Gastrocnemius medialis (tissue), 4 donors: ENCODE measurements around the gene ZNF197. TPM values are rescaled to one million over a fixed set of nuclear protein-coding genes. Genes with fewer than 3 reads are reported as not detected.

Source experiments
- ATAC-seq, 2 donors: fragments of 150-250 bp; one replicate each; pipeline ENCODE4 v1.9.1; 2016
- DNase-seq, 2 donors: peaks; one replicate each; pipeline ENCODE4 v3.0.0-alpha.2; 2019
- H3K27ac ChIP-seq, 4 donors: fragments of 200-600 bp; sonication (generic); 1 replicate in 1 of 4; 2 replicates in 3 of 4; pipeline ENCODE4 v1.5.1; 2016 to 2018; ENCODE audit warnings: mild to moderate bottlenecking in 2 of 4, moderate library complexity in 1 of 4
- H3K27me3 ChIP-seq, 3 donors: fragments of 200-600 bp; sonication (generic) in 2 of 3; 1 replicate in 1 of 3; 2 replicates in 2 of 3; pipeline versions ENCODE4 v1.5.1 to v1.6.0; 2016 to 2019; ENCODE audit warnings: mild to moderate bottlenecking in 1 of 3, moderate library complexity in 1 of 3
- H3K36me3 ChIP-seq, 2 donors: fragments of 200-600 bp; sonication (generic) in 1 of 2; one replicate each; pipeline ENCODE4 v1.5.1; 2017 to 2018
- H3K4me1 ChIP-seq, 2 donors: fragments of 200-600 bp; sonication (generic) in 1 of 2; one replicate each; pipeline ENCODE4 v1.5.1; 2016 to 2017; ENCODE audit warnings: mild to moderate bottlenecking in 2 of 2
- H3K4me3 ChIP-seq, 4 donors: fragments of 200-600 bp; sonication (generic) in 3 of 4; 1 replicate in 1 of 4; 2 replicates in 3 of 4; pipeline ENCODE4 v1.5.1; 2016 to 2019; ENCODE audit warnings: mild to moderate bottlenecking in 2 of 4
- H3K9me3 ChIP-seq, 3 donors: fragments of 200-600 bp; sonication (generic) in 2 of 3; 1 replicate in 1 of 3; 2 replicates in 2 of 3; pipeline ENCODE4 v1.5.1; 2016 to 2019
- CTCF ChIP-seq, 5 experiments: fragments of 450-650 bp in 3 of 5; fragments of 200-600 bp in 2 of 5; sonication (generic) in 2 of 5; IDR thresholded peaks in 4 of 5; conservative IDR thresholded peaks in 1 of 5; 1 replicate in 4 of 5; 2 replicates in 1 of 5; pipeline ENCODE4 v1.5.1; 2016 to 2019; ENCODE audit warnings: antibody characterized with exemption in 5 of 5, mild to moderate bottlenecking in 3 of 5, moderate library complexity in 3 of 5
- POLR2A ChIP-seq, 2 donors: fragments of 450-650 bp; IDR thresholded peaks; one replicate each; pipeline ENCODE4 v1.6.1; 2017; ENCODE audit warnings: antibody characterized with exemption in 2 of 2, mild to moderate bottlenecking in 2 of 2, moderate library complexity in 2 of 2
- in situ Hi-C, 4 donors: fragments of 200-750 bp; cut with MboI; loops; one replicate each; pipeline versions ENCODE4 v1.15.0 to v1.8.0; 2017; ENCODE audit warnings: low sequenced_read_pairs in 4 of 4
- intact Hi-C: fragments of 100-400 bp; cut with DNase I; formaldehyde crosslinking; loops from one replicate; pipeline ENCODE4 v1.15.1; 2023; ENCODE audit warnings: low total_unique reads
- total RNA-seq, 4 donors: library from RNA; depleted of rRNA; stranded (reverse); fragments of >200 nt; gene quantifications; one replicate each; pipeline versions ENCODE4 v1.1.0 to v1.2.3, GENCODE V29; 2016

ZNF197 gene
- total RNA-seq, 4 donors from 2014 or later: 14.3 to 21.5 (median 19.6) TPM

GRCh38 chr3:44685128-44685800, 60.4 kb downstream of the ZNF197 start:
- in situ Hi-C loops: no loop called here
- Histone ChIP-seq H3K27ac (peak overlapping the region in 1 of 4 donors; percentile 34), H3K4me3 (peak overlapping the region; percentile 60 to 78 (median 71)), H3K27me3 (peaks cover 0 to 9% (median 7%) of the 10 kb centered on the region in 3 donors), H3K36me3 (no peaks in the 10 kb centered on the region), H3K4me1 (peaks cover 4 to 5% of the 10 kb centered on the region in 2 donors), H3K9me3 (no peaks in the 10 kb centered on the region)
- TF ChIP-seq CTCF (IDR thresholded peaks at IDR 0.05 in 4 of 5, conservative IDR thresholded peaks at IDR 0.05 in 1 of 5) (no peak), POLR2A (IDR thresholded peaks at IDR 0.05) (no peak)
- DNase-seq (peak; percentile 7 to 29), ATAC-seq (no peak)
- intact Hi-C loops: no loop called here

- in situ Hi-C loops (no loop called here), intact Hi-C loops (no loop called here)
- H3K27ac ChIP-seq: no peak overlapping the region
Measured at GRCh38 chr3:44687898-44688297, 63.1 kb downstream of the ZNF197 start.

More at GRCh38 chr3:44687898-44688297, 63.1 kb downstream of the ZNF197 start:
- TF ChIP-seq CTCF (IDR thresholded peaks at IDR 0.05 in 4 of 5, conservative IDR thresholded peaks at IDR 0.05 in 1 of 5) (no peak), POLR2A (IDR thresholded peaks at IDR 0.05) (no peak)
- no peaks in the 10 kb centered on the region for H3K36me3 ChIP-seq
- peaks cover 0 to 9% (median 7%) of the 10 kb centered on the region in 3 donors for H3K27me3 ChIP-seq
- H3K9me3 ChIP-seq: no peaks in the 10 kb centered on the region
- no peak for DNase-seq
- no peak for ATAC-seq
- H3K4me3 ChIP-seq: no peak overlapping the region
- H3K4me1 ChIP-seq: peaks cover 4 to 5% of the 10 kb centered on the region in 2 donors

Other genes with a start within 250 kb of the ZNF197 start
- gene ZNF445, start 147.4 kb upstream of the ZNF197 start, total RNA-seq: 1 to 10 TPM; 3.6 to 6.2 (median 3.8) TPM
- gene ZKSCAN7, start 69.8 kb upstream of the ZNF197 start, total RNA-seq: 1 to 10 TPM; 1.0 to 1.6 (median 1.4) TPM
- under 1 TPM; 0.13 to 0.39 (median 0.28) TPM for gene ZNF660, start 40.1 kb upstream of the ZNF197 start, total RNA-seq
- 1 to 10 TPM; 2.6 to 8.1 (median 5.3) TPM for gene ZNF35, start 23.7 kb downstream of the ZNF197 start, total RNA-seq
- gene ZNF502, start 87.6 kb downstream of the ZNF197 start, total RNA-seq: 1 to 10 TPM; 1.8 to 4.8 (median 1.9) TPM
- 1 to 10 TPM in 3 of 4 donors, under 1 TPM in 1; 0.92 to 4.7 (median 1.4) TPM for gene ZNF501, start 104.6 kb downstream of the ZNF197 start, total RNA-seq
- 10 to 100 TPM; 28.5 to 36.2 (median 31.4) TPM for gene KIAA1143, start 136.6 kb downstream of the ZNF197 start, total RNA-seq
- gene KIF15, start 136.8 kb downstream of the ZNF197 start, total RNA-seq: 1 to 10 TPM in 1 of 4 donors, under 1 TPM in 3; 0.25 to 1.6 (median 0.38) TPM
- gene TMEM42, start 236.9 kb downstream of the ZNF197 start, total RNA-seq: 10 to 100 TPM in 3 of 4 donors, 1 to 10 TPM in 1; 7.2 to 19.7 (median 14.9) TPM
- not detected for gene TGM4, start 249.6 kb downstream of the ZNF197 start, total RNA-seq